Mesendoderm (in vitro differentiated cells): ENCODE data around the gene CPNE4.
A peak's percentile ranks its signal among the peaks of the same experiment; 100 is the strongest.

ENCODE experiments used
- DNase-seq: peaks from one replicate; pipeline ENCODE4 v3.0.0; 2013
- H2AK5ac ChIP-seq: 2 replicates; pipeline ENCODE4 v1.6.1; 2013; ENCODE audit warnings: low read length, inconsistent platforms
- H2BK120ac ChIP-seq: 2 replicates; pipeline ENCODE4 v1.6.1; 2013; ENCODE audit warnings: low read depth, mild to moderate bottlenecking, low read length, moderate library complexity, mixed read lengths
- H2BK15ac ChIP-seq: replicated peaks from 2 replicates; pipeline ENCODE4 v1.6.1; 2013; ENCODE audit warnings: low read depth, mild to moderate bottlenecking, moderate library complexity
- H2BK5ac ChIP-seq: 2 replicates; pipeline ENCODE4 v1.6.1; 2013; ENCODE audit warnings: low read length, inconsistent platforms
- H3K18ac ChIP-seq: 2 replicates; pipeline ENCODE4 v1.6.1; 2013; ENCODE audit warnings: mild to moderate bottlenecking, low read length, mixed read lengths
- H3K23ac ChIP-seq: one replicate; pipeline ENCODE4 v1.6.1; 2013; ENCODE audit warnings: low read length
- H3K27ac ChIP-seq: 2 replicates; pipeline ENCODE4 v1.5.1; 2013; ENCODE audit warnings: low read depth, mild to moderate bottlenecking, inconsistent platforms, low read length, moderate library complexity
- H3K27me3 ChIP-seq: 2 replicates; pipeline ENCODE4 v1.6.1; 2013; ENCODE audit warnings: low read length, control low read depth, mild to moderate bottlenecking, inconsistent platforms; ENCODE audit not compliant: insufficient read depth, poor library complexity
- H3K36me3 ChIP-seq: 2 replicates; pipeline ENCODE4 v1.6.1; 2013; ENCODE audit warnings: low read length, inconsistent platforms; ENCODE audit not compliant: control insufficient read depth, insufficient read depth
- H3K4ac ChIP-seq: one replicate; pipeline ENCODE4 v1.6.1; 2013; ENCODE audit warnings: low read depth, mild to moderate bottlenecking, low read length, moderate library complexity
- H3K4me1 ChIP-seq: 2 replicates; pipeline ENCODE4 v1.6.1; 2013; ENCODE audit warnings: low read depth, low read length, inconsistent platforms; ENCODE audit not compliant: control insufficient read depth
- H3K4me2 ChIP-seq: 2 replicates; pipeline ENCODE4 v1.6.1; 2013; ENCODE audit warnings: low read length
- H3K4me3 ChIP-seq: 2 replicates; pipeline ENCODE4 v1.5.1; 2013; ENCODE audit warnings: mild to moderate bottlenecking, low read length
- H3K56ac ChIP-seq: one replicate; pipeline ENCODE4 v1.6.1; 2013; ENCODE audit warnings: low read length
- H3K79me1 ChIP-seq: 2 replicates; pipeline ENCODE4 v1.6.1; 2013; ENCODE audit warnings: low read length, inconsistent platforms
- H3K79me2 ChIP-seq: 2 replicates; pipeline ENCODE4 v1.6.1; 2013; ENCODE audit warnings: mild to moderate bottlenecking, low read length; ENCODE audit not compliant: control insufficient read depth, insufficient read depth
- H3K9ac ChIP-seq: 2 replicates; pipeline ENCODE4 v1.6.1; 2013; ENCODE audit warnings: low read length, inconsistent platforms
- H4K5ac ChIP-seq: one replicate; pipeline ENCODE4 v1.6.1; 2013; ENCODE audit warnings: low read length
- H4K8ac ChIP-seq: one replicate; pipeline ENCODE4 v1.6.1; 2013; ENCODE audit warnings: low read depth, mild to moderate bottlenecking, control low read depth, low read length, moderate library complexity
- WGBS: extraction: QIAGEN DNeasy Blood & Tissue Kit; methylation state at CpG from one replicate; pipeline ENCODE4 v1.1.7; 2013; ENCODE audit warnings: low lambda C conversion rate, missing lambda C conversion rate; ENCODE audit not compliant: insufficient coverage; ENCODE audit errors: extremely low coverage; 5-methylcytosine and 5-hydroxymethylcytosine counted together

Gene CPNE4

DNA sequence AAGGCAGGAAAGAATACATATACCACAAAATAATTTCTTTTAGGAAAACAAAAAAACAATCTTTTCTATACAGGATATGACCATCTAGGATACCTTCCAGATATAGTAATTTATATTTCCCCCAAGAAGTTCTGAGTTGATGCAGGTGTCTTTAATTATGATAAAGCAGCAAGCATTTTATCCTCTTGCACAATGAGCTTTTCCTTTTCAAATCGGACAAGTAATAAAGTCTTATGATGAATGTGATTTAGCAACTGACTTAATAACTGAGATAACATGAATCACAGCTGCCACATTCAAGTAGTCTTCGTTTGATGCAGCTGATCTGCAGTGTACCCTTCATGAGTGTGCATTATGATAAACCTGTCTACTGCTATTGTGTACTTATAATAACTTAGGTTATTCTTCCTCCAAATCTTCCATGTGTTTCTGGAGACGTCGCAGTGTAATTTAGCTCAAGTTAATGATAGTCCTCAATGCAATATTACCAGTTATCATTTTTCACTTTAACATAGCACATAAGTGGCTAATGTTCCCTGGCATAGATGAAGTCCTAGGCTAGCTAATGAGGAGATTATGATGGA is 271.7 kb downstream of the CPNE4 start:
- H3K56ac ChIP-seq: no peak overlapping the region
- H3K4ac ChIP-seq: no peak overlapping the region
- no peak overlapping the region for H4K8ac ChIP-seq
- no peak overlapping the region for H2BK15ac ChIP-seq
- no peaks in the 10 kb centered on the region for H3K79me1 ChIP-seq
- no CpG with 5 or more reads among the region's 4 CpGs for WGBS
- H3K79me2 ChIP-seq: no peaks in the 10 kb centered on the region
- H3K27ac ChIP-seq: no peak overlapping the region
- H3K36me3 ChIP-seq: no peaks in the 10 kb centered on the region
- H3K18ac ChIP-seq: no peak overlapping the region
- H3K9ac ChIP-seq: no peak overlapping the region
- no peak for DNase-seq
- H2BK5ac ChIP-seq: no peak overlapping the region
- H3K23ac ChIP-seq: no peak overlapping the region
- no peak overlapping the region for H3K4me2 ChIP-seq
- H3K4me3 ChIP-seq: no peak overlapping the region
- H4K5ac ChIP-seq: no peak overlapping the region
- H2BK120ac ChIP-seq: no peak overlapping the region
- no peaks in the 10 kb centered on the region for H3K4me1 ChIP-seq
- H3K27me3 ChIP-seq: no peaks in the 10 kb centered on the region
- no peak overlapping the region for H2AK5ac ChIP-seq

DNA sequence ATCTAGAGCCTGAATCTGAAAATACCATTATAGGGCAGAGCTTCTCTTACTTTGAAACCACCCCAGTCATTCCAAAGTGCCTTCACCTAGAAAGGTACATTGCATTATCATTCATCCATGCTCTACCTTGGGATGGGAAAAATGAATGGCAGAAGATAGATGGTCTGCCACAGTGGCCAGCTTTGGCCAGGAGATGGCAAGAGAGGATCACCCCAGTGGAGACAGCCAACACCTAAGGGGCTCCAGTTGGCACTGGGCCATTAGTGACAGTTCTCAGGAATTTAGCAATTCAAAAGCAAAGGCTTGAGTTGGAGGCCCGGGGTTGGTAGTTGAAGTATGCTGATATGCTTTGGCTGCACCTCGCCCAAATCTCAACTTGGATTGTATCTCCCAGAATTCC is 278.4 kb downstream of the CPNE4 start:
- Histone ChIP-seq H3K79me2 (no peaks in the 10 kb centered on the region), H4K5ac (no peak overlapping the region), H2BK5ac (no peak overlapping the region), H2BK15ac (no peak overlapping the region), H3K36me3 (no peaks in the 10 kb centered on the region), H3K27me3 (no peaks in the 10 kb centered on the region), H3K23ac (no peak overlapping the region), H3K79me1 (no peaks in the 10 kb centered on the region), H2BK120ac (peak overlapping the region; percentile 28), H3K9ac (no peak overlapping the region), H4K8ac (no peak overlapping the region), H3K4me3 (no peak overlapping the region), H3K18ac (no peak overlapping the region), H3K56ac (no peak overlapping the region), H3K4me2 (no peak overlapping the region), H3K4ac (no peak overlapping the region), H3K4me1 (no peaks in the 10 kb centered on the region), H2AK5ac (no peak overlapping the region), H3K27ac (no peak overlapping the region)
- peak; percentile 29 for DNase-seq
- WGBS: no CpG with 5 or more reads among the region's 2 CpGs

DNA sequence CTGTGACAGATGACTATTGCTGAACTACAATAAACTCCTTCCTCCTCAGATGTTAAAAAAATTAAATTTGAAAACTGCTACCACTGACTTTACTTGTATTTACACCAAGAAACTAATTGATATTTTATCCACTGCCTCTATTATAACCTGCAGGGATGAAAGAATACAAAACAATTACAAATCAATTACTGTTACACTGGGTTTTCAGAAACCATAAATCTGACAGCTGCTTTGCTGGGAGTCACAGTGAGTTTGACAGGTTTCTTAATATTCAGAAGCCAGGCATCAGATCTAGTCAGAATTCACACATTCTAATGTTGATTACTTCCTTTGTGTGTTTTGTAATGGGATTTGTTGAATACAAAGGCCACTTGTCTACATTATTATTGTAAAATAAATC is 279.4 kb downstream of the CPNE4 start:
- Histone ChIP-seq H3K23ac (no peak overlapping the region), H3K4ac (no peak overlapping the region), H3K4me1 (no peaks in the 10 kb centered on the region), H3K4me3 (no peak overlapping the region), H2BK15ac (no peak overlapping the region), H4K8ac (no peak overlapping the region), H2BK120ac (no peak overlapping the region), H3K18ac (no peak overlapping the region), H2AK5ac (no peak overlapping the region), H4K5ac (no peak overlapping the region), H3K36me3 (no peaks in the 10 kb centered on the region), H3K4me2 (no peak overlapping the region), H3K27ac (no peak overlapping the region), H3K79me1 (no peaks in the 10 kb centered on the region), H3K9ac (no peak overlapping the region), H3K56ac (no peak overlapping the region), H2BK5ac (no peak overlapping the region), H3K79me2 (no peaks in the 10 kb centered on the region), H3K27me3 (no peaks in the 10 kb centered on the region)
- DNase-seq: no peak

DNA sequence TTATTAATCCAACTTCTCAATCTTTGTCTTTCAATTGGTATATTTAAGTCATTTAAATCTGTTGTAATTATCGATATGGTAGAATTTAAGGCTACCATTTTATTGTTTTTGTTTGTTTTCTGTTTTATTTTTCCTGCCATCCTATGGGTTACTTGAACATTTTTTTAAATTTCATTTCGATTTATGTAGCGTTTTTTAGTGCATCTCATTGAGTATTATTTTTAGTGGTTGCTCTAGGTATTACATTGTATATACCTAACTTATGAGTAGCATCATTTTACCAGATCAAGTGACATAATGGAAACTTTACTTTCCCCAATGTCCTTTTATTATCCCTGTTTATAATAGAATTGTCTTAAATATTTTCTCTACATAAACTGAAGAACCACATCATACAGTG is 284.6 kb downstream of the CPNE4 start:
- no peak overlapping the region for H4K5ac ChIP-seq
- no peak overlapping the region for H2BK5ac ChIP-seq
- H3K27ac ChIP-seq: no peak overlapping the region
- H3K4me3 ChIP-seq: no peak overlapping the region
- DNase-seq: no peak
- H2AK5ac ChIP-seq: no peak overlapping the region
- no peak overlapping the region for H3K23ac ChIP-seq
- H3K79me2 ChIP-seq: no peaks in the 10 kb centered on the region
- H3K27me3 ChIP-seq: no peaks in the 10 kb centered on the region
- H3K56ac ChIP-seq: no peak overlapping the region
- no peak overlapping the region for H3K4me2 ChIP-seq
- no peak overlapping the region for H3K4ac ChIP-seq
- H3K18ac ChIP-seq: no peak overlapping the region
- H3K9ac ChIP-seq: no peak overlapping the region
- no CpG with 5 or more reads among the region's 3 CpGs for WGBS
- no peaks in the 10 kb centered on the region for H3K36me3 ChIP-seq
- no peaks in the 10 kb centered on the region for H3K79me1 ChIP-seq
- H2BK15ac ChIP-seq: no peak overlapping the region
- H3K4me1 ChIP-seq: no peaks in the 10 kb centered on the region
- no peak overlapping the region for H2BK120ac ChIP-seq
- no peak overlapping the region for H4K8ac ChIP-seq

DNA sequence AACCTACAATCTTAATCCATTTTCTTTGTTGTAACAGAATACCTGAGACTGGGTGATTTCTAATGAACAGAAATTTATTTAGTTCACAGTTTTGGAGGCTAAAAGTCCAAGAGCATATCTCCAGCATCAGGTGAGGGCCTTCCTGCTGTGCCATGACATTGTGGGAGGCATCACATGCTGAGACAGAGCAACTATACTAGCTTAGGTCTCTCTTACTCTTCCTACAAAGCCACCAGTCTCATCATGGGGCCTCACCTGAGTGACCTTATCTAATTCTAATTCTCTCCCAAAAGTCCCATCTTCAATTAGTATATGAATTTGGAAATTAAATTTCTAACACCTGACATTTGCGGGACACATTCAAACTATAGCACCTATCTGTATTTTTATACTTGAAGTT is 285.0 kb downstream of the CPNE4 start:
- H3K4me1 ChIP-seq: no peaks in the 10 kb centered on the region
- H3K4me3 ChIP-seq: no peak overlapping the region
- H3K18ac ChIP-seq: no peak overlapping the region
- no peak overlapping the region for H3K4me2 ChIP-seq
- H3K4ac ChIP-seq: no peak overlapping the region
- DNase-seq: peak; percentile 45
- H3K79me1 ChIP-seq: no peaks in the 10 kb centered on the region
- no peaks in the 10 kb centered on the region for H3K79me2 ChIP-seq
- H2BK120ac ChIP-seq: no peak overlapping the region
- H4K8ac ChIP-seq: no peak overlapping the region
- WGBS: no CpG with 5 or more reads among the region's 1 CpG
- H4K5ac ChIP-seq: no peak overlapping the region
- H3K27me3 ChIP-seq: no peaks in the 10 kb centered on the region
- H3K36me3 ChIP-seq: no peaks in the 10 kb centered on the region
- no peak overlapping the region for H3K27ac ChIP-seq
- H3K9ac ChIP-seq: no peak overlapping the region
- H2AK5ac ChIP-seq: no peak overlapping the region
- no peak overlapping the region for H2BK5ac ChIP-seq
- no peak overlapping the region for H3K56ac ChIP-seq
- H3K23ac ChIP-seq: no peak overlapping the region
- H2BK15ac ChIP-seq: no peak overlapping the region

DNA sequence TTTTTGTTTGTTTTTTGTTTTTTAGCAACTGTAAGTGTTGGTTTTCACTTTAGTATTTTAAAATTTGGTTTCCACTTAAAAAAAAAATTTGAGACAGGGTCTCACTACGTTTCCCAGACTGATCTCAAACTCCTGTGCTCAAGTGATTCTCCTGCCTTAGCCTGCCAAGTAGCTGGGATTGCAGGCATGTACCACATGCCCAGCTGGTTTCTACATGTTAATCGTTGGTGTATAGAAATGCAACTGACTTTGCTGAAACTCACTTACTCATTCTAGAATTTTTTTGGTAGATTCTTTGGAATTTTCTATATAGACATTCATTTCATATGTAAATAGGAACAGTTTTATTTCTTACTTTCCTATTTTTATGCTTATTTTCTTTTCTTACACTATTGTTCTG is 287.3 kb downstream of the CPNE4 start:
- H2BK15ac ChIP-seq: no peak overlapping the region
- no peak for DNase-seq

More for the DNA sequence above, 287.3 kb downstream of the CPNE4 start:
- H3K56ac ChIP-seq: no peak overlapping the region
- no peaks in the 10 kb centered on the region for H3K27me3 ChIP-seq
- no peaks in the 10 kb centered on the region for H3K4me1 ChIP-seq
- H3K9ac ChIP-seq: no peak overlapping the region
- no peak overlapping the region for H2BK5ac ChIP-seq
- no peak overlapping the region for H3K27ac ChIP-seq
- no peak overlapping the region for H2AK5ac ChIP-seq
- no peak overlapping the region for H3K18ac ChIP-seq
- H3K79me1 ChIP-seq: no peaks in the 10 kb centered on the region
- no peak overlapping the region for H4K5ac ChIP-seq
- no CpG with 5 or more reads among the region's 2 CpGs for WGBS
- H3K4ac ChIP-seq: no peak overlapping the region
- H3K4me2 ChIP-seq: no peak overlapping the region
- no peaks in the 10 kb centered on the region for H3K79me2 ChIP-seq
- H2BK120ac ChIP-seq: no peak overlapping the region
- no peak overlapping the region for H3K23ac ChIP-seq
- no peak overlapping the region for H4K8ac ChIP-seq
- no peaks in the 10 kb centered on the region for H3K36me3 ChIP-seq
- H3K4me3 ChIP-seq: no peak overlapping the region
